ENCODE measurements around the gene PDILT. TPM values are rescaled to one million over a fixed set of nuclear protein-coding genes. Genes with fewer than 3 reads are reported as not detected.

The PDILT gene
- total RNA-seq, 1 experiment from 2014 or later = not detected

GRCh38 chr16:20348365-20349185, 56.0 kb downstream of the PDILT start (continued):
- no peak for TF ChIP-seq E2F4 (CRISPR knock-in tag; IDR thresholded peaks at IDR 0.05; ENCODE audit: borderline replicate concordance, low read depth)
- TF ChIP-seq ELF4 (CRISPR knock-in tag; IDR thresholded peaks at IDR 0.05; ENCODE audit: low read depth) = no peak
- TF ChIP-seq FOXJ3 (CRISPR knock-in tag; IDR thresholded peaks at IDR 0.05; ENCODE audit: borderline replicate concordance) = no peak

GRCh38 chr16:20347666-20348364, 56.7 kb downstream of the PDILT start:
- Mint-ChIP-seq H3K27me3 (ENCODE audit: low read depth) (no peaks in the 10 kb centered on the region), H3K4me1 (peaks cover 4% of the 10 kb centered on the region), H3K27ac (no peak overlapping the region), H3K4me3 (no peak overlapping the region), H3K9me3 (no peaks in the 10 kb centered on the region), H3K36me3 (no peaks in the 10 kb centered on the region)
- ChIA-PET POLR2A (no interaction called here), CTCF (interaction anchor here (0.6 to 1.2 kb wide), 7 partner anchors 11 to 440 kb away, joined by 3 to 5 read pairs (median 4); no protein-coding TSS in a partner anchor)
- TF ChIP-seq ZNF396 (CRISPR knock-in tag; IDR thresholded peaks at IDR 0.05; ENCODE audit: borderline replicate concordance) (no peak), CREM (CRISPR knock-in tag; IDR thresholded peaks at IDR 0.05) (no peak), IRF1 (CRISPR knock-in tag; IDR thresholded peaks at IDR 0.05) (no peak), GABPB1 (CRISPR knock-in tag; IDR thresholded peaks at IDR 0.05) (no peak), AFF4 (CRISPR knock-in tag; IDR thresholded peaks at IDR 0.05; ENCODE audit: borderline replicate concordance) (no peak), NR2C2 (CRISPR knock-in tag; IDR thresholded peaks at IDR 0.05) (no peak), ZMAT4 (CRISPR knock-in tag; IDR thresholded peaks at IDR 0.05) (no peak), TEAD4 (CRISPR knock-in tag; IDR thresholded peaks at IDR 0.05) (no peak), ZSCAN18 (CRISPR knock-in tag; IDR thresholded peaks at IDR 0.05) (no peak), USF1 (CRISPR knock-in tag; IDR thresholded peaks at IDR 0.05) (no peak), ZBTB21 (CRISPR knock-in tag; IDR thresholded peaks at IDR 0.05; ENCODE audit: borderline replicate concordance) (no peak), ZBTB43 (CRISPR knock-in tag; IDR thresholded peaks at IDR 0.05) (no peak), JUN (CRISPR knock-in tag; IDR thresholded peaks at IDR 0.05) (no peak)
- ATAC-seq (no peak), DNase-seq (ENCODE audit: low spot score) (no peak)
